NCI-H1694 (cell line): ENCODE data around the gene ARHGEF7.
"Not testable (repeated sequence)": the region's sequence is repeated elsewhere in the genome, so short reads cannot be mapped to it uniquely, and the experiment has no call there.

ENCODE experiments used
- DNase-seq: peaks from one replicate; lab custom pipeline; 2025; lab: John Stamatoyannopoulos, UW

Gene ARHGEF7

DNA sequence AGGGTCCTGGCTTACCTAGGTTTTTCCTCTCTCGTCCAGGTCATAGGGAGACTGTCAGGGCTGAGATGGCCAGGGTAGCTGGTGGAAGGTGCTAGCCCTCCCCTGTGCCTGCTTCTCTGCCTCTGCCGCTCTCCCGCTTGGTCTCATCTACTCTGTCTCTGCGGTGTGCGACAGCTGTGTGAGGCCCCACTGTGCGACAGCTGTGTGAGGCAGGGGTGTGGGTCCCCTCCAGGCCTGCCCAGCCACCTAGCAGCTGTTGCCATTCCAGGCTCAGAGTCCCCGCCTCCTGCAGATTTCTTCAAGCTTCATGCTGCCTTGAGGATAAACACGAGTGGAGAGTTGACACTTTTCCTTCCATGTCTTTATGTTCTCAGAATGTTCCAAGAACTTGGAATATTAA is 53.0 kb downstream of the ARHGEF7 start:
- no peak for DNase-seq

DNA sequence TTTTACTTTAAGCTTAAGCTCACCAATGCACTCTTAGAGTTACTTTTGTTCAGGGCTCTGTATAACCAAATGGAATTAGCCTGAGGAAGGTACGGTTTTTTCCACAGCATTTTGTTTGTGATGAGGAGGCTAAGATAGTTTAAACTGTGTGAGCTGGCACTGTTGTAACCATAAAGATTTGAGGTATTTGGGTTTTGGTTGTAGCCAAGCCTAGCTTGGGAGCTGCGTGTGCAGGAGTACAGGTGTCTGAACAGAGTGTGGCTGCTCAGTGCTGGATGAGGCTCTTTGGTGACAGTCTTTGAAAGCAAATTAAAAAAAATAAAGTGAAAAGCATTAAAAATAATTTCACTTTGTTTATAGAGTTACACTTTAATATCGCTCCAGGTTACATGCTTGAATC is 56.0 kb downstream of the ARHGEF7 start:
- no peak for DNase-seq

DNA sequence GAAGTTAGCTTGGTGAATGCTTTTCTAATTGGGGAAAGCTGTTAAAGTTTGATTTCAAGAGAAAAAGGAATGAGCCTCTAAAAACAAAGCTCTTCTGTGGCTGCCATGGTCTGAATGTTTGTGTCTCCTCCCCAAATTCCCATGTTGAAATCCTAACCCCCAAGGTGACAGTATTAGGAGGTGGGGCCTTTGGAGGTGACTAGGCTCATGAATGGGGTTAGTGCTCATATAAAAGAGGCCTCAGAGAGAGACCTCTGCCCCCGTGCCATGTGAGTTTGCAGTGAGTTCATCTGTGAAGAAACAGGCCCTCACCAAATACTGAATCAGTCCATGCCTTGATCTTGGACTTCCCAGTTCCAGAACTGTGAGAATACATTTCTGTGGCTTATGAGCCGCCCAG is 56.5 kb downstream of the ARHGEF7 start:
- DNase-seq: no peak

DNA sequence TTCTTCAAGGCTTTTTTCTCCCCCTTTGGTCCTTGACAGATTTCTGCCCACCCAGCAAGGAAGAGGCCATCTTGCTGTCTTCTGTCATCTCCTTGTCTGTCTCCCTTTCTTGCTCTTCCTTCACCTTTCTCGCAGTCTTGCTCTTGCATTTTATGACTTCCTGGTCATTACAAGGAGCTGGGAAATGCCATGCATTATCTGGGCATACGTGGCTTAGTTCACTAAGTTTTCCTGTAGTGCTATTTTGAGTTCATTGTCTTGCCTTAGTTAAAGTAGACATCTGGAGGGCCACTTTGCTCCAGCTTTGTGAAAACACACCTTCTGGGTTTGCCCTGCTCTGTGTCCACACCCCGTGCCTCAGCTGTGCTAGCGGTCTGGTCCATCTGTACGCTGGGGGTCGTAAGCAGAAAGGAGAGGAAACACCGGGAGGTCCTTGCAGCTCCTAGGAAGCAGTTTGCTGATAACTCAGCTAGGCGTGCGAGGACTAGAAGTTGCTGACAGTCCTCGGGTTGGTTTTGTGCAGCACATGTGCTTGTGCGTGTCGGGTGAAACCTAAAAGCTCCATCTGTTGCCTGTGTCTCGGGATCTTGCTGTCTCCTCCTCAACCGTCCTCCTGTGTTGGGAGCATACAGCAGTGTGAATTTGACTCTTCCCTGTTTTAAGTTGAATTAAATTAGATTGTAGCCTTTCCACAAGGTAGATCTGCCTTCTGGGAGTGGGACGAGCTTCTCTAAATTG is 59.4 kb downstream of the ARHGEF7 start:
- DNase-seq: peak; percentile 57

DNA sequence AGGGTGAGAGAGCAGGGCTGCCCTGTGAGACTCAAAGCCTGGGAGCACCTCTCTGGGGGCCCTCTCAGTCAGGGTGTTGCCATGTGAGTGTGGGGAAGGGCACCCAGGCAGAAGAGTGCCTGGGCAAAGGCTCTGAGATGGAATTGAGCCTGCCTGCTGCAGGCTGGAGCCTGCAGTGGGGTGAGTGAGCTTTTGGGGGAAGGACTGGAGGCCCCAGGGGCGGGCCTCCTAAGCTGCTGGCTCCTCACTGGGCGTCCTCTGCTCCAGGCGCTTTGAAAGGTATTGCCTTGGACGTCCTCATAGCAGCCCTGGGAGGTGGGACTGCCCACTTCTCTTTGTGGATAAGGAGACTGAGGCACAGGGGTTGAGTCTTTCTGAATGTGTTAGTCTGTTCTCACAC is 60.3 kb downstream of the ARHGEF7 start:
- no peak for DNase-seq

DNA sequence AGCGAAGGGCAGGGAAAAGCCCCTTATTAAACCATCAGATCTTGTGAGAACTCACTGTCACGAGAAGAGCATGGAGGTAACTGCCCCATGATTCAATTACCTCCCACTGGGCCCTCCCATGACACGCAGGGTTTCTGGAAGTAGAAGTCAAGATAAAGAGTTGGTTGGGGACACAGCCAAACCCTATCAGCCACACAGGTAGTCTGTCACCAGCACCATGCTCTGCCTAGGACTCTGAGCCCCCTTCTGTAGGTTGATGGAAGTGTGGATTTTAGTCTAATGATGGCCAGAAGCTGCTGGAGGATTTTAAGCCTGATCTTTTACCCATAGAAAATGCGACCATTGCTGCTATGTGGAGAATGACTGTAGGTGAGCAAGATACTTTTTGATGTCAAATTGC is 60.8 kb downstream of the ARHGEF7 start:
- no peak for DNase-seq

DNA sequence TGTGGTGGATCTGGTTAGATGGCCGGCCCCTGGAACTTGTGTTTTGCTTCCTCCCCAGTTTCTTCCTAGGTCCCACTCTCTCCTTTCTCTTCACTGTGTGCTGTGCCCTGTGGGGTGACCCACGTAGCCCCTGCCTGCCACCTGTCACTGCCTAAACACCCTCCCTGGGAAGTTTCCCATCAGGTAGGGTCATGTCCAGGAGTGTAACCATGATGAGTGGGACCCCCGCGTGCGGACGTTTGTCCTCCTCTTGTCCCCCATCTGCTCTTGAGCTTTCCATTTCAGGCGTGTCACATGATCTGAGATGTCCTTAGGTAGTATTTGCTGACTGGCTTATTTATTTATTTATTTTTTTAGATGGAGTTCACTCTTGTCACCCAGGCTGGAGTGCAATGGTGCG is 61.3 kb downstream of the ARHGEF7 start:
- no peak for DNase-seq

DNA sequence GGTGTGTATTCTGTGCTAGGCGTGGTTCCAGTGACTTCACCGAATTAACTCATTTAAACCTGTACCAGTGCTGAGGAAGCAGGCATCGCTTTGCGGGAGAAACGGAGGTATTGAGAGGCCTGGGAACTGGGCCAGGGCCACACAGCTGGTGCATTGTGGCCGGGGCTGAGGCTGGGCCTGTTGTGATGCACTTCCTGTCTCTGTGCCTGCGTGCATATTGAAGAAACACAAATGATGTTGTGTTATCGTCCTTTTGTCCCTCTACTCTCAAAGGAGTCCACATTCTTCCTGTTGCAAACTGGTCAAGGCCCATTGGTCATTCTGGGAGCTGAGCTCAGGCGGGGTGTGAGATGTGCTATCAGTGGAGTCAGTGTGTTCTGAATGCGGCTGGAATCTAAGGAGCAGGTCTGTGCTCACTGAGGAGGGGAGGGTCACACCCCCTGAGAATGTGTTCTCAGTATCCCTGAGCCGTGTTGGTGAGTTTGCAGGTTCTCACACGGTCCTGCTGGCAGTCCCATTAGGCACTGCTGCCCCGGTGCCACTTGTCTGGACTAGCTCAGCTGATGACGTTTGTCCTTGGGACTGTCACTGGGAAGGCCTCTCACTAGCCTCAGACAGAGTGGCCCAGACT is 62.1 kb downstream of the ARHGEF7 start:
- peak; percentile 85 for DNase-seq

DNA sequence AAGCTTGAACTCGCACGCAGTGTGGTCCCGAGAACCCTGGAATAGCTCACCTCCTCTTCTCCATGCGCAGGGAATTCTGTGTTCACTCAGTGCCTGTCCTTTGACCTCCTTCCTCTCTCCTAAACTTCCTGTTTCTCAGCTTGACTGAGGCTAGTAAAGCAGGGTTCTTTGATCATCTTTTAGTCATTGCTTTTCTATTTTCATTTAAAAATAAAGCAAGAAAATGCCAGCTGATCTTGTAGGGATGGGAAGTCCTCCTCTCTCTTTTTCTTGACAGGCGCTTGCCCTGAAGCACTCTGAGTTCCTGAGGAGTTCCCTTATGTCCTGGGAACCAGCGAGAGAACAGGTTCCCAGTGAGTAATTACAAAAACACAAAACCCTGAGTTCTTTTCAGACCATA is 62.8 kb downstream of the ARHGEF7 start:
- DNase-seq: no peak

DNA sequence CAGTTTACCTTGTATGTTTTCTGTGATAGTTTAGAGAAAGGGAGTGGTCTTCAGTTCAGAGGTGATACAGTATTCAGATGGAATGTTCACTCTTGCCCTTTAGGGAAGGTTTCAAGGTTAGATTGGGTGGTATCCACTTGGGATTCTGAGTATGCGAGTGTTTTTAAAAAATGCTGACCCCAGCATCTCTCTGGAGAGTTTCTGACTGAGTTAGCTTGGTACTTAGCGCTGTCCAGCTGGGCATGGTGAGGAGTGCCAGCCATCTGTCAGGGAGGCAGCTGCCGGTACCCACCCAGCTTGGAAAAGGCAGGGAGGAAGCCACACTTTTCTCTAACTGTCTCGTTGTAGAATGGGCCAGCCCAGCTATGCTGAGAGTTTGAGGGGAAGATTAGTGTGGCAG is 63.3 kb downstream of the ARHGEF7 start:
- no peak for DNase-seq

DNA sequence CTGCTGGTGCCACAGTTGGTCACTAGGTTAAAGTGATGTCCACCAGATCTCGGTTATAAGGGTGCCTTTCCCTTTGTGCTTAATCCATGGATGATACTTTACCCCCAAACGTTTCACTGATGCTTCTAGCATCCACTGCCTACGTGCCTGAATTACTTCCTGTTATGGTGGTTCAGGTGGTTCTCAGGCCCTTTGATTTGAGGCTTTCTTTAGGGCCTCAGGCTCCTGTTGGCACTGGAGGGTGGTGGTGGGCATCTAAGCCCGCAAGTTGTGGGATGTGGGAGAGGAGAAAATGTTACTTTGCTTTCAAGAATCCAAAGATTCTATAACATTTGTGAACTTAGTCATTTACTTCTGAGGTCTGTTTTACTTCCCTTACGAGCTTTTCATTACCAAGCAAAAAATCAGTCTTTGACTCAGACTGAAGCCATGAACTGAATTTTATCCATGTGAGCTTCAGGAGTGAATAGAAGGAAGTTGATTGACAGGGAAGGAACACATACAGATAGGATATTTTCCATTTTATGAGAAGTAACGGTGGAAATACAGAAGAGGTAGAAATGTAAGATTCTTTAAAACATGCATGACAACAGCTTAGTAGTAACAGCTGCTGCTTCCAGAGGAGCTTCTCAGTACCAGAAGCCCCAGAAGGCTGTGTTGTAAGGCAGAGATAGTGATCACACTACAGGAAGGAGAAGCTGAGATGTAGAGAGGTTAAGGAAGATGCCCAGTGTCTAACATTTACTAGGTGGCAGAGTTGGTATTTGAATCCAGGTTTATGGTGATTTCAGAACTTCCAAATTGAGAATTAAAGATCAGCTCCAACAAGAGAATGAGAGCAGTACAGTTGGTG is 65.0 kb downstream of the ARHGEF7 start:
- no peak for DNase-seq

DNA sequence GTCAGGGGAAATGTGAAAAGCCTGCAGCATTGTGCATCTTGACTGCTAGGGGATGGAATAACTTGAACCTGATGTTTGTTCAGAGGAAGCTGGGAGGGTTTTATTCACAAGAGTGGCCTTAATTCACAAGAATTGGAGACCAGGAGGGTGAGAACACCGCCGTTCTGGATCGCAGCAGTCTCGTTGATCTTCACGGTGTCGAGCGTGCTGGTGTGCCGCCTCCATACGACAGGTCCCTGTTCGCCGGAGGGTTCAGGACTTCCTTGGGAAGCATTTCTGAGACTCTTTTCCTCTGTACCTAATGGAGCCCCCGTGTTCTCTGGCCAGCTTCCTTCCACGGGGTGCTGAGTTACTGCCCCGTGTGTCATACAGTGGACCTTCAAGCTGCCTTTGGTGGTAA is 66.9 kb downstream of the ARHGEF7 start:
- DNase-seq: no peak

DNA sequence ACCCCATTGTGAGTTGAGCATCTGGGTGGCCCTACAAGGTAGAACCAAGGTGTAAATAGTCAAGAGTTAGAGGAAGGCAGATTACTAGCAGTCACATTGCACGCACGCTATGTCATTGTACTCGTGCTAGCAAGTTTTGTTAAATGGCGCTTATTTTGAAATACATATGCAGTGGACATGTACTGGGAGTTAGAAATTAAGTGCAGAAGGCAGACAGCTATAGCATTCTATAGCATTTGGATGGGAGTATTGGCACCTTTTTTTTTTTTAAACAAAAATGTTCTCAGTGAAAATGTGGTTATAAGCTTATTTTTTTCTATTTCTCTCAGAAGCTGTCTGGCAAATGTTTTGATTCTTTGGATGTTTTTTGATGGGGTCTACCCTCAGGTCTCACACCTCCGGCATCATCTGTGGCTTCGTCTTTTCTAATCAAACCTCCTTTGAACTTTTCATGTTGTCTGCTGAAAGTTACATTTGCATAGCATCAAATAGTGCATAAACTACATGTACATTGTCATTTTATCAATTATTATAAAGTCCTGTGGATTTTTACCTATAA is 68.1 kb downstream of the ARHGEF7 start:
- no peak for DNase-seq

DNA sequence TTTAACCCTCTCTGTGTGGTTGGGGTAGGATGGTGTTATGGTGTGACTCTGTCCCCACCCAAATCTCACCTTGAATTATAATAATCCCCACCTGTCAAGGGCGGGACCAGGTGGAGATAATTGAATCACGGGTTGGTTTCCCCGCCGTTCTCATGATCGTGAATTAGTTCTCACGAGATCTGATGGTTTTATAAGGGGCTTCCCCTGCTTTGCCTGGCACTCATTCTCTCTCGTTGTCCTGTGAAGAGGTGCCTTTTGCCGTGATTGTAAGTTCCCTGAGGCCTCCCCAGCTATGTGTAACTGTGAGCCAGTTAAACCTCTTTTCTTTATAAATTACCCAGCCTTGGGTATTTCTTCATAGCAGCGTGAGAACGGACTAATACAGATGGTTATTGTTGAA is 68.8 kb downstream of the ARHGEF7 start:
- DNase-seq: no peak

DNA sequence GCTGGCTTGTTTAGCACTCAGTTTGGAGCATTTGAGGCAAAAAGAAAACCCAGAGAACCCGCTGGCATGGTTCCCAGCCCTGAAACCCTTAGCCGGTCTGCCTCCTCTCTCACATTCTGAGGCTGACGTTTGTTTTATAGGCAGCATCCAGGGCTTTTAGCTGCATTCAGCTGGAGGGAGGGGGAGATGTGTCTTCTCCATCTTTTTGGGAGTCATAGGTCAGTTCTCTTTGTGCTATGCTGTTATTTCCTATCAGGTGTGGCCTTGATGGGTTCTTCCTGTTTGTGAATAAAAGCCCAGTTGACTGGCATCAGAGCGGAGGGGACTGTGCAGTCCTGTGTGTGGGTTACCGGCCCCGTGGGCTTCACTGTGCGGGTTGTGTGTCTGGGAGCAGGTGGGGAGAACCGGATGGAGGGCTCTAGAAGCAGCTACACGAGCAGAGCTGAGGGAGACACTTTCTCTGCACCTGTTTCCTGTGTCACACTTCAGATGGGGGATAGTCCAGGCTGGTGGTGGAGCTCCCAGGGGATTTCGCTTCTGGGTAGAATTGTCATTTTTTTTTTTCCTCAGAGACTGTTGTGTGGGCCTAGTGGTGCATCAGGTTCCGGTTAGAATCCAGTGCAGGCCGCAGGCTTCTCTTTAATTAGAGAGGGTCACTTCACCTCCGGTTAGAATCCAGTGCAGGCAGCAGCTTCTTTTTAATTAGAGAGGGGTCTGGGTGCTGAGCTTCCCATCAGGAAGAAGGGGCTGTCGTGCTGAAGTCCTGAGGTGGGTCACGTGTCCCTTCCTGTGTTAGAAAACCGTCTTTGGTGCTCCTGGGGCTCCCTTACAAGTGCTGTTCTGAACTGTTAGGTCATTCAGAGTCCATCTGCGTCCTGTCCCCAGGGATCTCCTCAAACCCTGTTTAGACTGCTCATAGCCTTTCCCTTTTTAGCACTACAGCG is 69.6 kb downstream of the ARHGEF7 start:
- no peak for DNase-seq

DNA sequence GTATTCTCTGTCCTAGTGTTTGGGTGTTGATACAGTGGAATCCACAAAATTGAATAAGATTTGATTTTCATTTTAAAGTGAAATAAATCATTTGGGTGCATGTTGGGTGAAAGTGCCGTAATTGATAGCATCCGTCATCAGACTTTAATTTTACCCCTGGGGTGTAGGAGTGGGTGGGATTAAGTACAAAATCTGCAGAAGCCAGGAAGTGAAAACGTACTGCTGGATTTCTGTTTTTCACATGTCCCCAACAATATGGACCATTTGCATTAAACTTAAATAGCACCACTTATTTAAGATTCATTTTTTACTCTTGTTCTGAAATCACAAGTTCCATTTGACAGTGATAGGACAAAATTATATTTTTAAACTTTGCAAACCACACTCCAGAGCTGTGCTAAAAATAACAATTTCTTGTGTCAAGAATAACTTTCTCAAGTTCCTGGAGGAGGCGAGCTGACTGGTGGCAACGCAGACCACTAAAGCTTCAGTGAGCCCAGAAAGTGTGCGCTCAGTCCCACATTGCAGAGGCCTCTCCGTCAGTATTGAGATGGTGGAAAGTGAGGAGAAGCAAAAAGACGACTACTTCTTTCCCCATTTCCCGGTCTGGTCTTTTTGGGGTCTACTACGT is 71.3 kb downstream of the ARHGEF7 start:
- DNase-seq: no peak

DNA sequence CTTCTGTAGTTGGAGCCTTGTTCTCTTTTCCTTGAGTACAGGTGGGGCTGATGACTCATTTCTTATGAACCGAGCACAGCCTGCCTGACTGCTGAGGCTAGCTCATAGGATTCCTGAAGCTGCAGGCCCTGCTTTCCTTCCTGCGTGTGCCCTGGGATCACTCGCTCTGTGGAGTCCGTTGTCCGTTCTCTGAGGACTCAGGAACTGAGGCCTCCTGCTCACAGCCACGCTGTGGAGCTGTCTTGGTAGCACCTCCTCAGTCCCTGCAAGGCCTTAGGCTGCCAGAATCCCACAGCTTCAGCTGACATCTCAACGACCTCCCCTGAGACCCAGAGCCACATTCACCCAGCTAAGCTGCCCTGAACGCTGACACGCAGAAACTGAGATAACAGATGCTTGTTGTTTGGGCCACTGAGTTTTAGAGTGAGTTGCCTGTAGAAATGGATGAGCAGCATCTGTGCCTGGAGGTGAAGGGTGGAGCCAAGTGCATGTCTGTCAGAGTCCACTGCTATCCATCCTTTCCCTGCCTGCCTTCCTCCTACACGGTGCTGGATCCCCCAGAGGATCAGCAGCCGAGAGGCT is 72.9 kb downstream of the ARHGEF7 start:
- DNase-seq: peak; percentile 93

DNA sequence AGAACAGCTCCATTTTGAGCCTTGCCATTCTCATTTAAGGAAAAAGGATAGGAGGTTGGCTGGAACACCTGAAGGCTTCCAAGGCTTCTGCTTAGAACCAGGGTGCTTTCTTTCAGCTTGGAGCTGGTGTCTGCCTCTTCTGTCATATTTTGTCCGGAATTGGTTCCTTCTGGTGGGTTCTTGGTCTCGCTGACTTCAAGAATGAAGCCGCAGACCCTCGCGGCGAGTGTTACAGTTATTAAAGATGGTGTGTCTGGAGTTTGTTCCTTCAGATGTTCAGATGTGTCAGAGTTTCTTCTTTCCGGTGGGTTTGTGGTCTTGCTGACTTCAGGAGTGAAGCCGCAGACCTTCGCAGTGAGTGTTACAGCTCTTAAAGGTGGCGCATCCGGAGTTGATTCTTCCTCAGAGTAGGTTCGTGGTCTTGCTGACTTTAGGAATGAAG is 74.0 kb downstream of the ARHGEF7 start:
- DNase-seq: not testable (repeated sequence)

DNA sequence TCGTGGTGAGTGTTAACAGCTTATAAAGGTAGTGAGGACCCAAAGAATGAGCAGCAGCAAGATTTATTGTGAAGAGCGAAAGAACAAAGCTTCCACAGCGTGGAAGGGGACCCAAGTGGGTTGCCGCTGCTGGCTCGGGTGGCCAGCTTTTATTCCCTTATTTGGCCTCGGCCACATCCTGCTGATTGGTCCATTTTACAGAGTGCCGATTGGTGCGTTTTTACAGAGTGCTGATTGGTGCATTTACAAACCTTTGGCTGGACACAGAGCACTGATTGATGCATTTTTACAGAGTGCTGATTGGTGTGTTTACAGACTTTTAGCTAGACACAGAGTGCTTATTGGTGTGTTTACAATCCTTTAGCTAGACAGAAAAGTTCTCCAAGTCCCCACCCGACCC is 74.4 kb downstream of the ARHGEF7 start:
- not testable (repeated sequence) for DNase-seq

DNA sequence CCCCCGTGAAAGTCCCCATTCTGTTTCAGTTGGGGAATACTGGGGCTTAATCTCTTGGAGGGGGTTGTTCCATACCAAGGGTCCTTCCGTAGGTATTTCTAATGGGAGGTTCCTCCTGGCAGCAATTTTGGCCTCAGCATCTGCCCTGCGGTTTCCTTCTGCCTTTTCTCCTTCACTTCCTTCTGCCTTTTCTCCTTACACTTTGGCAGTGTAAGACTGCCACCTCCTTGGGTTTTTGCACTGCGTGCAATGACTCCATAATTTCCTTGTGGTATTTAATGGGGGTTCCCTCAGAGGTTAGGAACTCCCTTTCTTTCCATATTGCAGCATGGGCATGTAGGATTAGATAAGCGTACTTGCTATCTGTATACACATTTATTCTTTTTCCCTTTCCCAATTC is 78.1 kb downstream of the ARHGEF7 start:
- DNase-seq: not testable (repeated sequence)

DNA sequence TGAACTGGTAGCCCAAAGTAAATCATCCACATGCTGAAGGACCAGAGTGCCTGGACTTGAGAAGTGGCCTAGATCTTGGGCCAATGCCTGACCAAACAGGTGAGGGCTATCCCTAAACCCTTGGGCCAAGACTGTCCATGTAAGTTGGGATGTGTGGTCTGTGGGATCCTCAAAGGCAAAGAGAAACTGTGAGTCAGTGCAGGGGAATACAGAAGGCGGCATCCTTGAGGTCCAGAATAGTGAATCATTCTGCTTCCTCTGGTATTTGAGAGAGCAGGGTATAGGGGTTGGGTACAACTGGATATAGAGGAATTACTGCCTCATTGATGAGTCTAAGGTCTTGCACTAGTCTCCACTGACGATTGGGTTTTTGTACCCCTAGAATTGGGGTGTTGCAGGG is 79.5 kb downstream of the ARHGEF7 start:
- not testable (repeated sequence) for DNase-seq
